CD4-positive, CD25-positive, alpha-beta regulatory T cell (primary cell): ENCODE data around the gene SOX6. TPM values are rescaled to one million over a fixed set of nuclear protein-coding genes. Genes with fewer than 3 reads are reported as not detected.

Source experiments
- ATAC-seq, 2 donors: fragments of 150-1000 bp; cut with Tn5 transposase; one replicate each; pipeline ENCODE4 v1.10.0; 2021; ENCODE audit warnings: low read depth in 2 of 2, moderate number of reproducible peaks in 2 of 2, moderate library complexity in 1 of 2
- DNase-seq, 3 donors: peaks; one replicate each; pipeline versions ENCODE4 v3.0.0 to v3.0.0-alpha.2; 2012 to 2022; ENCODE audit warnings: mixed read lengths in 1 of 3
- H3K27ac ChIP-seq: one replicate; pipeline ENCODE4 v1.7.0; 2013; ENCODE audit warnings: mild to moderate bottlenecking, low read length; ENCODE audit not compliant: insufficient read depth, poor library complexity, severe bottlenecking
- H3K27me3 ChIP-seq: one replicate; pipeline ENCODE4 v1.7.0; 2013; ENCODE audit warnings: low read length; ENCODE audit not compliant: control insufficient read depth, insufficient read depth
- H3K36me3 ChIP-seq: one replicate; pipeline ENCODE4 v1.7.0; 2013; ENCODE audit warnings: mild to moderate bottlenecking, low read length, moderate library complexity; ENCODE audit not compliant: control insufficient read depth, insufficient read depth
- H3K4me1 ChIP-seq: 2 replicates; pipeline ENCODE4 v1.7.0; 2013; ENCODE audit warnings: mild to moderate bottlenecking, low read length; ENCODE audit not compliant: insufficient read depth, control insufficient read depth, poor library complexity, severe bottlenecking
- H3K4me3 ChIP-seq: one replicate; pipeline ENCODE4 v1.7.0; 2013; ENCODE audit warnings: low read depth, mild to moderate bottlenecking, low read length, moderate library complexity
- H3K9me3 ChIP-seq, 2 experiments: 1 replicate in 1 of 2; 2 replicates in 1 of 2; pipeline ENCODE4 v1.7.0; 2013; ENCODE audit warnings: low read length in 2 of 2, mild to moderate bottlenecking in 1 of 2, moderate library complexity in 1 of 2; ENCODE audit not compliant: control insufficient read depth in 2 of 2
- H3K27ac Mint-ChIP-seq, 3 donors: one replicate each; pipeline ENCODE4 v1.8.0; 2020 to 2022; ENCODE audit warnings: mild to moderate bottlenecking in 3 of 3, mixed read lengths in 3 of 3, moderate library complexity in 2 of 3
- H3K27me3 Mint-ChIP-seq: one replicate; pipeline ENCODE4 v1.8.0; 2022; ENCODE audit warnings: mild to moderate bottlenecking, mixed read lengths
- H3K36me3 Mint-ChIP-seq: one replicate; pipeline ENCODE4 v1.8.0; 2020; ENCODE audit warnings: mixed read lengths
- H3K4me1 Mint-ChIP-seq, 4 donors: one replicate each; pipeline ENCODE4 v1.8.0; 2020 to 2022; ENCODE audit warnings: mixed read lengths in 4 of 4, mild to moderate bottlenecking in 1 of 4
- H3K4me3 Mint-ChIP-seq, 4 donors: one replicate each; pipeline ENCODE4 v1.8.0; 2020 to 2022; ENCODE audit warnings: mild to moderate bottlenecking in 4 of 4, mixed read lengths in 4 of 4, moderate library complexity in 3 of 4
- H3K9me3 Mint-ChIP-seq, 7 donors: one replicate each; pipeline ENCODE4 v1.8.0; 2020 to 2022; ENCODE audit warnings: mixed read lengths in 7 of 7, mild to moderate bottlenecking in 3 of 7, moderate library complexity in 2 of 7
- polyA plus RNA-seq, 4 donors: library from polyadenylated mRNA; unstranded; fragments of 300-500 nt; fragmentation: Illumina TruSeq; gene quantifications; one replicate each; pipeline ENCODE4 v1.2.3, GENCODE V29; 2021
- total RNA-seq: library from RNA; stranded (reverse); gene quantifications from one replicate; pipeline ENCODE4 v1.2.3, GENCODE V29; 2022

Gene SOX6
- total and polyA plus RNA-seq, 5 donors from 2014 or later, result 0.05 TPM; not detected in 4

DNA sequence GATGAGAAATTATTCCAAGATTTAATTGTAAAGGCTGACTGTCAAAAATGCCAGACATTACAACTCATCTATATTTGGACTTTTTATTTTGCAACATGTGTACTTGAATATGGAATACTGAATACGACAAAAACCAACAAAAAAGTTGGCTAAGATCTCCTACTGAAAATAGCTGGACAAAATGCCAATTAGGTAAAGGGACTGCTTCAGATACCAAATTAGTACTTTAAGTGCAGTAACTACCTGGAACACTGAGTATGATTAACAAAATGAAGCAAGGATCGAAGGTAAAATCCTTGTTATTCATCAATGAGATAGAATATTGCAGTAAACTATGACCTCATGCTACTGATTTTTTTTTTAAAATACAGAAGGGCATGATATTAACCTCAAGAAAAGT lies 173.8 kb downstream of the SOX6 start:
- Mint-ChIP-seq H3K9me3 (peaks cover 0 to 2% (median 0%) of the 10 kb centered on the region in 7 donors), H3K36me3 (no peaks in the 10 kb centered on the region), H3K27me3 (no peaks in the 10 kb centered on the region), H3K4me3 (no peak overlapping the region), H3K27ac (no peak overlapping the region), H3K4me1 (no peaks in the 10 kb centered on the region)
- Histone ChIP-seq H3K9me3 (no peaks in the 10 kb centered on the region), H3K36me3 (no peaks in the 10 kb centered on the region), H3K4me1 (no peaks in the 10 kb centered on the region), H3K27me3 (no peaks in the 10 kb centered on the region), H3K4me3 (no peak overlapping the region), H3K27ac (no peak overlapping the region)
- DNase-seq (no peak), ATAC-seq (no peak)

DNA sequence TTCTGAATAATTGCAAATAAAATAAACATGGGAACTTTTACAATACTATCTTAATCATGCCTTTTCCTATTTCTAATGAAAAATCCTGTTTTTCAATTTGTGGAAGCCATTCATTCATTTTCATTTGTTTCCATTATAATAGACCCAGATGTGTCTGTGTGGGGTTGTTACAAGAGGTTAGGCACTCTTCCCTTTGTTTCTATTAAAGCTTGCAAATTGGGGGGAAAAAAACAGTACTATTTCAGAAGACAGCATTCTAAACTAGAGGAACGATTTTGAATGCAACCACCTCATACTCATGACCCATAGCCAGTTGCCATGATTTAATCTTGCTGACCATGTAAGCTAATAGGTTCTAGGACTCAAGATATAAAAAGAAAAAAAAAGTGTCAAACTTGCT lies 175.5 kb downstream of the SOX6 start:
- H3K9me3 ChIP-seq, result no peaks in the 10 kb centered on the region
- H3K4me3 ChIP-seq, result no peak overlapping the region
- H3K27me3 Mint-ChIP-seq, result no peaks in the 10 kb centered on the region
- H3K36me3 ChIP-seq, result no peaks in the 10 kb centered on the region
- no peak overlapping the region for H3K4me3 Mint-ChIP-seq
- H3K4me1 ChIP-seq, result no peaks in the 10 kb centered on the region
- H3K27ac ChIP-seq, result no peak overlapping the region
- no peak overlapping the region for H3K27ac Mint-ChIP-seq
- peaks cover 0 to 1% (median 0%) of the 10 kb centered on the region in 7 donors for H3K9me3 Mint-ChIP-seq
- no peaks in the 10 kb centered on the region for H3K27me3 ChIP-seq
- no peaks in the 10 kb centered on the region for H3K4me1 Mint-ChIP-seq
- no peak for DNase-seq
- H3K36me3 Mint-ChIP-seq, result no peaks in the 10 kb centered on the region
- ATAC-seq, result no peak

DNA sequence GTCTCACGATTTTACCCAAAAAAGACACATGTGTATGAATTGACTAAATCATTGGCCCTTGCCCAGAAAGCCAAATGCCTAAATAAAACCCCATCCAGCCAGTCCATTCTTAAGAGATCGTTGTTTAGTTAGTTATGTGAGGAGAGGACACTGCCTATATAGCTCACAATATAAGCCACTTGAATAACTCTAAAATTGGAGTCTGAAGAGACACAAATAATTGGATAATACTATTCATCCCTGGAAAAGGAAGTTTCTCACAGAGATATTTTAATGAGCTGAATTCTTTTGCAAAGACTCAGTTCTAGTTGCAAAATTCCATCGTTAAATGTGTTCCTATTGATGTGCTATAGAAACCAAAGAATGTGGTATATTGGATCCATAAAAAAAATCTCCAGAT lies 176.7 kb downstream of the SOX6 start:
- Mint-ChIP-seq H3K36me3 (no peaks in the 10 kb centered on the region), H3K4me1 (no peaks in the 10 kb centered on the region), H3K9me3 (peaks cover 0 to 1% (median 0%) of the 10 kb centered on the region in 7 donors), H3K4me3 (no peak overlapping the region), H3K27me3 (no peaks in the 10 kb centered on the region), H3K27ac (no peak overlapping the region)
- no peak overlapping the region for H3K4me3 ChIP-seq
- ATAC-seq, result no peak
- no peak overlapping the region for H3K27ac ChIP-seq
- no peaks in the 10 kb centered on the region for H3K27me3 ChIP-seq
- no peak for DNase-seq
- no peaks in the 10 kb centered on the region for H3K9me3 ChIP-seq
- H3K36me3 ChIP-seq, result no peaks in the 10 kb centered on the region
- no peaks in the 10 kb centered on the region for H3K4me1 ChIP-seq

DNA sequence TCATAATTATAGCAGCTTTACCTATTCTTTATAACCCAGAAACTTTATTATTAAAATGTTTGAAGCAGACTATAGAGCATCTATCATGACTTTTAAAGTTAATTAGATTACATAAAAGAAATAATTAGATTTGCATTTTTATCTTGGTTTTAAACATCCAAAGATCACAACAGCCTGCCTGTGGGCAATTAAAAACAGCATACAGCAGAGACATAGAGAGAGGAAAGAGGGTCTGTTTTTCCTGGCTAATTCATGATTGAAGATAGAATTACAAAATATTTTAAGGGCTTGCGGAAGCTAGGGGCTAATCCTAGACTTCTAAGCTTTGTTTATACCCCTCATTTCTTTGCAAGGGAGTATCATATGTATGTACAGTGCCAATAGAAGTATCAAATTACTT lies 178.1 kb downstream of the SOX6 start:
- H3K4me3 Mint-ChIP-seq, result no peak overlapping the region
- no peaks in the 10 kb centered on the region for H3K4me1 ChIP-seq
- DNase-seq (no peak), ATAC-seq (no peak)
- H3K27ac Mint-ChIP-seq, result no peak overlapping the region
- no peaks in the 10 kb centered on the region for H3K9me3 ChIP-seq
- H3K36me3 Mint-ChIP-seq, result no peaks in the 10 kb centered on the region
- no peaks in the 10 kb centered on the region for H3K27me3 Mint-ChIP-seq
- H3K27me3 ChIP-seq, result no peaks in the 10 kb centered on the region
- H3K27ac ChIP-seq, result no peak overlapping the region
- no peaks in the 10 kb centered on the region for H3K36me3 ChIP-seq
- H3K9me3 Mint-ChIP-seq, result peaks cover 0 to 1% (median 0%) of the 10 kb centered on the region in 7 donors
- H3K4me3 ChIP-seq, result no peak overlapping the region
- no peaks in the 10 kb centered on the region for H3K4me1 Mint-ChIP-seq

DNA sequence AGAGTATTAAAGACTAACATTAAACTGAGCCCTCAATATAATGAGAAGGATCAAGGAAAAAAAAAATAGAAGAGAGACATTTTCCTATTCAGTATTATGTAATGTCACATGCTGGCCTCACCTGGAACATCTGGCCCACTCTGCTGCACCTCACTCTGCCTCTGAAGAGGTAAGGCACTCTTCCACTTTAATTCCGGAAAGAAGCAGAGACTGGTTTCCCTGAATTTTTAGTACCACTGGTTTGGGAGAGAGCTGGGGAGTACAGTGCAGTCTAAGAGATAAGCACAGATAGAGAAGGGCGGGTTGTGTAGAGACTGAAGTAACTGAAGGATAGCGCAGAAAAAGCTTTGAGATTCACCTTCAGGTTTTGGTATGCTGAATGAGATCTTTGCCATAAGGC lies 178.7 kb downstream of the SOX6 start:
- Mint-ChIP-seq H3K4me3 (no peak overlapping the region), H3K9me3 (peaks cover 0 to 1% (median 0%) of the 10 kb centered on the region in 7 donors), H3K27me3 (no peaks in the 10 kb centered on the region), H3K4me1 (no peaks in the 10 kb centered on the region), H3K27ac (no peak overlapping the region), H3K36me3 (no peaks in the 10 kb centered on the region)
- Histone ChIP-seq H3K4me1 (no peaks in the 10 kb centered on the region), H3K36me3 (no peaks in the 10 kb centered on the region), H3K27me3 (no peaks in the 10 kb centered on the region), H3K9me3 (no peaks in the 10 kb centered on the region), H3K4me3 (no peak overlapping the region), H3K27ac (no peak overlapping the region)
- ATAC-seq, result no peak
- DNase-seq, result no peak

DNA sequence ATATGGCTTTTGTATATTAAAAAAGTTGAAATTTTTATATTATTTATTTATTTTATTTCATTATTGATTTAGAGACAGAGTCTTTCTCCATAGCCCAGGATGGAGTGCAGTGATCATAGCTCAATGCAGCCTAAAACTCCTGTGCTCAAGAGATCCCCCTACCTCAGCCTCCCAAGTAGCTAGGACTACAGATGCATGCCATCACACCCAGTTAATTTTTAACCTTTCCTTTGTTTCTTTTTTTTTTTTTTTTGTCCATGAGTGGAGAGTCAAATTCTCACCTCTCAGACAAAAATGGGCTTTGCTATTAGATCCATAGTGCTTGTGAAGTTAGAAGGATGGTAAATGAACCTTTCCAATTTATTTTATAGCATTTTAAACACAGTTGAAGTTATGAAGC lies 182.5 kb downstream of the SOX6 start:
- Histone ChIP-seq H3K9me3 (no peaks in the 10 kb centered on the region), H3K4me3 (no peak overlapping the region)
- DNase-seq, result no peak

DNA sequence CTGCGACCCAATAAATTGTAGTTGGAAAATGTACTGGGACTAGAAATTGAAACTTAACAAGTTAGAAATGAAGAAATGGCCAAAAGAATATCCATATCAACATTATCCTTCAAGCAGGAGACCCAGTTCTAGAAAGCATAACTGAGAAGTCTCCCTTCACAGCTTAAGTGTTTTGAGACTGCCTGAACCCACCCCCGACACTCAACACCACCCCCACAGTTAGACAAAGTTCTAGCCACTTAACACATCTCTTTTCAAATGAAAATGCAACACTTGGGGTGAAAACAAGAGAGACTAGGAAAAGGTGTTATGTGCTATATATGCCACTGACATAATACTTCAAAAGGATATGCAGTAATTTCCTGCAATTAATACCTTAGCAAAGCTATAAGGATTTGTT lies 184.5 kb downstream of the SOX6 start:
- no peak for DNase-seq
- Histone ChIP-seq H3K27me3 (no peaks in the 10 kb centered on the region), H3K27ac (no peak overlapping the region), H3K9me3 (no peaks in the 10 kb centered on the region), H3K36me3 (no peaks in the 10 kb centered on the region), H3K4me3 (no peak overlapping the region), H3K4me1 (no peaks in the 10 kb centered on the region)
- Mint-ChIP-seq H3K36me3 (no peaks in the 10 kb centered on the region), H3K27ac (no peak overlapping the region), H3K4me1 (no peaks in the 10 kb centered on the region), H3K27me3 (no peaks in the 10 kb centered on the region), H3K4me3 (no peak overlapping the region), H3K9me3 (peaks cover 0 to 3% (median 0%) of the 10 kb centered on the region in 7 donors)
- no peak for ATAC-seq

More for the DNA sequence above, 182.5 kb downstream of the SOX6 start:
- Histone ChIP-seq H3K27ac (no peak overlapping the region), H3K27me3 (no peaks in the 10 kb centered on the region), H3K36me3 (no peaks in the 10 kb centered on the region), H3K4me1 (no peaks in the 10 kb centered on the region)
- H3K27ac Mint-ChIP-seq, result no peak overlapping the region
- peaks cover 0 to 3% (median 0%) of the 10 kb centered on the region in 7 donors for H3K9me3 Mint-ChIP-seq
- ATAC-seq, result no peak
- no peaks in the 10 kb centered on the region for H3K36me3 Mint-ChIP-seq
- H3K4me1 Mint-ChIP-seq, result no peaks in the 10 kb centered on the region
- no peaks in the 10 kb centered on the region for H3K27me3 Mint-ChIP-seq
- no peak overlapping the region for H3K4me3 Mint-ChIP-seq

DNA sequence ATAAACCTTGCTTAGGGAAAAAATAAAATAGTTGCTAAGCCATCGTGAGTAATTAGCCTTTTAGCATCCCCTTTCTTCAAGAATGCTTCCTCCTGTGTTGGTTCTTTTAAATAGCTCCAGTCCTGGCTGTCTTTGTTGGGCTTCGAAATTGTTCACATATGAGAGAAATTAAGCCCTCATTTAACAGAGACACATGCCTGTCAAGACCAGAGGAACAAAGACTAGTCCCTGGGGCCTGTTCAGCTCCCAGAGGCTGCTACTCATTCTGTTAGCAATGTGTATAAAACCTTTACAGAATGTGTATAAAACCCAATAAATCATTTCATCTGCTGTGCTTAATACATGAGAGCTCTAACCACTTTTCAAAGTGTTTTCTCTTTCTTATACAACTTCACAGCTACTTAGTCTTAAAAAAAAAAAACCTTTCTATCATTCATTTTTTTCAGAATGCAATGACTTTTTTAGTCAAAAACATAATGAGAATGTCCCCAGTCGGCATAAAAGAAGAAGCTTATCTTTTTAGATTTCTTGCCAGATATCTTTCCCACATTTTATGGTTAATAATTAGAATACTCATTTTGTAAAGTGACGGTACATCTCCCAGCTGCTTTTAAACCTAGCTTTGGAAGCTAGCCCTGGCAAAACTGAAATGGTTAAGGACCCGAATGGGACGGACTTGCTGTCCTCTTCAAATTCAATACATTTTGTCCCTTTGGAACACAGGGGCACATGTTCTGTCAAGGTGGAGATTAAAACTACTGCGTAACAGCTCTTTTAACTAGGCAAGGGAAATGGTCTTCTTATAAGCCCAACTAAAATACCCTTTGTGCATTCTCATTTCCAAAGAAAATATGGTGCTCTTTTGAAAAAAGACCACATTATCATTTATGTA lies 186.1 kb downstream of the SOX6 start:
- Mint-ChIP-seq H3K9me3 (peaks cover 0 to 3% (median 0%) of the 10 kb centered on the region in 7 donors), H3K27ac (no peak overlapping the region), H3K36me3 (no peaks in the 10 kb centered on the region), H3K27me3 (no peaks in the 10 kb centered on the region), H3K4me3 (no peak overlapping the region), H3K4me1 (no peaks in the 10 kb centered on the region)
- DNase-seq (no peak), ATAC-seq (no peak)
- no peaks in the 10 kb centered on the region for H3K4me1 ChIP-seq
- H3K4me3 ChIP-seq, result no peak overlapping the region
- H3K9me3 ChIP-seq, result no peaks in the 10 kb centered on the region
- H3K36me3 ChIP-seq, result no peaks in the 10 kb centered on the region
- no peak overlapping the region for H3K27ac ChIP-seq
- no peaks in the 10 kb centered on the region for H3K27me3 ChIP-seq
